Measurements from ENCODE around the gene UMODL1.

DNA sequence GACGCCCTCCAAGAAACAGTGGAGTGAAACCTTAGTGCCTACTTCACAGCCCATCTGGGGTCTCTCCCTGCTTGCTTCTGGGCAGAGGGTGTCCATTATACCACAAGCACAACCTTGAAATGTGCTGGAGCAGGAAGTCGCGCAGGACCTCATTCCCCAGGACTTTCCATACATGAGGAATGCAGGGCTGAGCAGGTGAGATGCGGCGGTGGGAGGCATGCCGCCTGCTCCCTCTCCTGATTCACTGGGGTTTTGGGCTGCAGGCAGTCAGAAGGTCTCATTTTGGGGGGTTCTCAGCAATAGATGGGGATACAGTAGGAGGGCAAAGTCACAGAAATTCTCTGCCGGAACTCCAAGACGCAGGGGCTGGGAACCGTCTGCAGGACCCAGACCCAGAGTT lies 15.7 kb upstream of the UMODL1 start:
- TF ChIP-seq POLR2AphosphoS5 (IDR thresholded peaks at IDR 0.05; ENCODE audit: low read depth, low read length): no peak
- TF ChIP-seq, protein P1, sequence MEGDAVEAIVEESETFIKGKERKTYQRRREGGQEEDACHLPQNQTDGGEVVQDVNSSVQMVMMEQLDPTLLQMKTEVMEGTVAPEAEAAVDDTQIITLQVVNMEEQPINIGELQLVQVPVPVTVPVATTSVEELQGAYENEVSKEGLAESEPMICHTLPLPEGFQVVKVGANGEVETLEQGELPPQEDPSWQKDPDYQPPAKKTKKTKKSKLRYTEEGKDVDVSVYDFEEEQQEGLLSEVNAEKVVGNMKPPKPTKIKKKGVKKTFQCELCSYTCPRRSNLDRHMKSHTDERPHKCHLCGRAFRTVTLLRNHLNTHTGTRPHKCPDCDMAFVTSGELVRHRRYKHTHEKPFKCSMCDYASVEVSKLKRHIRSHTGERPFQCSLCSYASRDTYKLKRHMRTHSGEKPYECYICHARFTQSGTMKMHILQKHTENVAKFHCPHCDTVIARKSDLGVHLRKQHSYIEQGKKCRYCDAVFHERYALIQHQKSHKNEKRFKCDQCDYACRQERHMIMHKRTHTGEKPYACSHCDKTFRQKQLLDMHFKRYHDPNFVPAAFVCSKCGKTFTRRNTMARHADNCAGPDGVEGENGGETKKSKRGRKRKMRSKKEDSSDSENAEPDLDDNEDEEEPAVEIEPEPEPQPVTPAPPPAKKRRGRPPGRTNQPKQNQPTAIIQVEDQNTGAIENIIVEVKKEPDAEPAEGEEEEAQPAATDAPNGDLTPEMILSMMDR (IDR thresholded peaks at IDR 0.05): no peak
- TF ChIP-seq, protein P2, sequence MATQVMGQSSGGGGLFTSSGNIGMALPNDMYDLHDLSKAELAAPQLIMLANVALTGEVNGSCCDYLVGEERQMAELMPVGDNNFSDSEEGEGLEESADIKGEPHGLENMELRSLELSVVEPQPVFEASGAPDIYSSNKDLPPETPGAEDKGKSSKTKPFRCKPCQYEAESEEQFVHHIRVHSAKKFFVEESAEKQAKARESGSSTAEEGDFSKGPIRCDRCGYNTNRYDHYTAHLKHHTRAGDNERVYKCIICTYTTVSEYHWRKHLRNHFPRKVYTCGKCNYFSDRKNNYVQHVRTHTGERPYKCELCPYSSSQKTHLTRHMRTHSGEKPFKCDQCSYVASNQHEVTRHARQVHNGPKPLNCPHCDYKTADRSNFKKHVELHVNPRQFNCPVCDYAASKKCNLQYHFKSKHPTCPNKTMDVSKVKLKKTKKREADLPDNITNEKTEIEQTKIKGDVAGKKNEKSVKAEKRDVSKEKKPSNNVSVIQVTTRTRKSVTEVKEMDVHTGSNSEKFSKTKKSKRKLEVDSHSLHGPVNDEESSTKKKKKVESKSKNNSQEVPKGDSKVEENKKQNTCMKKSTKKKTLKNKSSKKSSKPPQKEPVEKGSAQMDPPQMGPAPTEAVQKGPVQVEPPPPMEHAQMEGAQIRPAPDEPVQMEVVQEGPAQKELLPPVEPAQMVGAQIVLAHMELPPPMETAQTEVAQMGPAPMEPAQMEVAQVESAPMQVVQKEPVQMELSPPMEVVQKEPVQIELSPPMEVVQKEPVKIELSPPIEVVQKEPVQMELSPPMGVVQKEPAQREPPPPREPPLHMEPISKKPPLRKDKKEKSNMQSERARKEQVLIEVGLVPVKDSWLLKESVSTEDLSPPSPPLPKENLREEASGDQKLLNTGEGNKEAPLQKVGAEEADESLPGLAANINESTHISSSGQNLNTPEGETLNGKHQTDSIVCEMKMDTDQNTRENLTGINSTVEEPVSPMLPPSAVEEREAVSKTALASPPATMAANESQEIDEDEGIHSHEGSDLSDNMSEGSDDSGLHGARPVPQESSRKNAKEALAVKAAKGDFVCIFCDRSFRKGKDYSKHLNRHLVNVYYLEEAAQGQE (IDR thresholded peaks at IDR 0.05; ENCODE audit: insufficient read depth in 1 of 2, low read depth in 2 of 2, low read length in 1 of 2): no peak
- no peak for TF ChIP-seq TCF7L2 (IDR thresholded peaks at IDR 0.05; ENCODE audit: low read depth, low read length)
